Endodermal cell (in vitro differentiated cells): ENCODE measurements around the gene ENTPD2. TPM values are rescaled to one million over a fixed set of nuclear protein-coding genes. Genes with fewer than 3 reads are reported as not detected.
A peak's percentile ranks its signal among the peaks of the same experiment; 100 is the strongest.

Source experiments
- DNase-seq: peaks from one replicate; pipeline ENCODE4 v3.0.0-alpha.2; 2017
- H3K27ac ChIP-seq: 2 replicates; pipeline ENCODE4 v1.5.1; 2013; ENCODE audit warnings: mild to moderate bottlenecking, low read depth, low read length, moderate library complexity
- H3K27me3 ChIP-seq: 2 replicates; pipeline ENCODE4 v1.6.1; 2013; ENCODE audit warnings: mild to moderate bottlenecking, low read length, moderate library complexity; ENCODE audit not compliant: insufficient read depth, control insufficient read depth, poor library complexity, severe bottlenecking
- H3K36me3 ChIP-seq: 2 replicates; pipeline ENCODE4 v1.7.0; 2013; ENCODE audit warnings: mild to moderate bottlenecking, low read length, moderate library complexity; ENCODE audit not compliant: control insufficient read depth, insufficient read depth
- H3K4me1 ChIP-seq: one replicate; pipeline ENCODE4 v1.7.0; 2013; ENCODE audit warnings: low read length; ENCODE audit not compliant: control insufficient read depth, insufficient read depth
- H3K4me3 ChIP-seq: 2 replicates; pipeline ENCODE4 v1.5.1; 2013; ENCODE audit warnings: mild to moderate bottlenecking, low read length, moderate library complexity
- H3K9ac ChIP-seq: 2 replicates; pipeline ENCODE4 v1.6.1; 2013; ENCODE audit warnings: mild to moderate bottlenecking, low read length, moderate library complexity; ENCODE audit not compliant: poor library complexity, severe bottlenecking; ENCODE audit errors: extremely low read depth
- H3K9me3 ChIP-seq: 2 replicates; pipeline ENCODE4 v1.6.1; 2013; ENCODE audit warnings: mild to moderate bottlenecking, low read length, moderate library complexity; ENCODE audit not compliant: control insufficient read depth
- H3K27ac Mint-ChIP-seq: 2 replicates; pipeline ENCODE4 v1.8.0; 2020; ENCODE audit warnings: mixed read lengths
- H3K27me3 Mint-ChIP-seq: 2 replicates; pipeline ENCODE4 v1.8.0; 2021; ENCODE audit warnings: mild to moderate bottlenecking, mixed read lengths; ENCODE audit not compliant: insufficient read depth
- H3K36me3 Mint-ChIP-seq: 2 replicates; pipeline ENCODE4 v1.8.0; 2020; ENCODE audit warnings: low read depth, mixed read lengths
- H3K4me1 Mint-ChIP-seq: 2 replicates; pipeline ENCODE4 v1.8.0; 2020; ENCODE audit warnings: mixed read lengths
- H3K4me3 Mint-ChIP-seq: 2 replicates; pipeline ENCODE4 v1.8.0; 2020; ENCODE audit warnings: mild to moderate bottlenecking, moderate library complexity, mixed read lengths
- H3K9me3 Mint-ChIP-seq: 2 replicates; pipeline ENCODE4 v1.8.0; 2020; ENCODE audit warnings: mild to moderate bottlenecking, mixed read lengths
- WGBS, 2 experiments: methylation state at CpG; one replicate each; pipeline versions ENCODE4 v1.1.5 to v1.1.7; 2013; ENCODE audit warnings: missing lambda C conversion rate in 2 of 2, mixed read lengths in 1 of 2; ENCODE audit not compliant: insufficient coverage in 1 of 2, insufficient read length in 1 of 2; 5-methylcytosine and 5-hydroxymethylcytosine counted together
- total RNA-seq, 2 donors: library from RNA; stranded (reverse); fragmentation: NEBNext Ultra II Directional in 1 of 2; extraction: Animal tissue kit (Norgen Biotek cat#: 25700) in 1 of 2; gene quantifications; 2 replicates in 1 of 2; 3 replicates in 1 of 2; pipeline ENCODE4 v1.2.1, GENCODE V29; 2021
- TF ChIP-seq, protein P1 (sequence below): fragments of 200-600 bp; sonication (generic); conservative IDR thresholded peaks from 2 replicates; pipeline ENCODE4 v1.5.0; 2021; ENCODE audit warnings: antibody characterized with exemption, mild to moderate bottlenecking

ENTPD2 gene
- total RNA-seq, 2 donors from 2014 or later, result 1.2 to 2.4 TPM

DNA sequence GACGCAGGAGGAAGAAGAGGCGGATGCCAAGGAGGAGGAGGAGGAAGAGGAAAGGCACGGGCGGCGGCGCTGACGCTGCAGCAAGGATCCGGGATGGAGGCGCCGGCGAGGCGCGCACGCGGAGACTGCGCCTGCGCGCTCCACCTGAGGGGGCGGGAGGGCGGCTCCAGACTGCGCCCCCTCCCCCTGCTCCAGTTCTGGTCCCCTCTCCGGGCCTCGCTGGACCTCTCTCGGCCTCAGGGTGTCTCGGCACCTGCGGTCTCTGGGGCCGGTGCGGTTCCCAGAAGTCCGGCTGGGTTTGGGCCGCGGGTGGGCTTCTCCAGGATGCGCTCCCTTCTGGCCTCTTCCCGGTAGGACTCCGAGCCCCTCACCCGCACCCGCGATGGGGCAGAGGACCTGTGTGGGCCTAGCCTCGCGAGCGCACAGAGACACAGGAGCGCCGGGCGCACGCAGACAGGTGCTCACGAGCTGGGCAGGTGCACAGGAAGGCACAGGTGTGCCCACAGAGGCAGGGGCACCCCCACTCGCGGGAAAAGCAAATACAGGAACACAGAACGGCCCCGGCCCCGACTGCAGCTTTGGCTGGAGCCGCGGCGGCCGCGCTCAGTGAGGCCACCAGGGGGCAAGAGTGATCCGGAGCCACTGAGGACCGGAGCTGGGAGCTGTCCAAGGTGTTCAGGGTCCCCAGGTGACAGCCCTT, 7.6 kb downstream of the ENTPD2 start, which contains the start of gene NPDC1:
TSS of gene NPDC1 (minus strand) at position 90 of the 700 bp plus-strand sequence. CDS start 188 bp downstream, outside the sequence.
- no peaks in the 10 kb centered on the region for H3K9me3 Mint-ChIP-seq
- Histone ChIP-seq H3K27ac (no peak within 1 kb of the TSS), H3K4me3 (peak within 1 kb of the TSS; percentile 81), H3K27me3 (peaks cover 57% of the 10 kb centered on the region), H3K36me3 (no peaks in the 10 kb centered on the region), H3K9ac (no peak within 1 kb of the TSS), H3K4me1 (peaks cover 6% of the 10 kb centered on the region), H3K9me3 (no peaks in the 10 kb centered on the region)
- 0% methylated on average over 50 to 57 of the region's 57 CpGs for WGBS, 2 experiments
- TF ChIP-seq, protein P1, sequence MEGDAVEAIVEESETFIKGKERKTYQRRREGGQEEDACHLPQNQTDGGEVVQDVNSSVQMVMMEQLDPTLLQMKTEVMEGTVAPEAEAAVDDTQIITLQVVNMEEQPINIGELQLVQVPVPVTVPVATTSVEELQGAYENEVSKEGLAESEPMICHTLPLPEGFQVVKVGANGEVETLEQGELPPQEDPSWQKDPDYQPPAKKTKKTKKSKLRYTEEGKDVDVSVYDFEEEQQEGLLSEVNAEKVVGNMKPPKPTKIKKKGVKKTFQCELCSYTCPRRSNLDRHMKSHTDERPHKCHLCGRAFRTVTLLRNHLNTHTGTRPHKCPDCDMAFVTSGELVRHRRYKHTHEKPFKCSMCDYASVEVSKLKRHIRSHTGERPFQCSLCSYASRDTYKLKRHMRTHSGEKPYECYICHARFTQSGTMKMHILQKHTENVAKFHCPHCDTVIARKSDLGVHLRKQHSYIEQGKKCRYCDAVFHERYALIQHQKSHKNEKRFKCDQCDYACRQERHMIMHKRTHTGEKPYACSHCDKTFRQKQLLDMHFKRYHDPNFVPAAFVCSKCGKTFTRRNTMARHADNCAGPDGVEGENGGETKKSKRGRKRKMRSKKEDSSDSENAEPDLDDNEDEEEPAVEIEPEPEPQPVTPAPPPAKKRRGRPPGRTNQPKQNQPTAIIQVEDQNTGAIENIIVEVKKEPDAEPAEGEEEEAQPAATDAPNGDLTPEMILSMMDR, result peak; percentile 87
- H3K4me3 Mint-ChIP-seq, result peak within 1 kb of the TSS; percentile 60
- peak; percentile 98 for DNase-seq
- peaks cover 56% of the 10 kb centered on the region for H3K27me3 Mint-ChIP-seq
- no peaks in the 10 kb centered on the region for H3K4me1 Mint-ChIP-seq
- no peaks in the 10 kb centered on the region for H3K36me3 Mint-ChIP-seq
- H3K27ac Mint-ChIP-seq, result no peak within 1 kb of the TSS

DNA sequence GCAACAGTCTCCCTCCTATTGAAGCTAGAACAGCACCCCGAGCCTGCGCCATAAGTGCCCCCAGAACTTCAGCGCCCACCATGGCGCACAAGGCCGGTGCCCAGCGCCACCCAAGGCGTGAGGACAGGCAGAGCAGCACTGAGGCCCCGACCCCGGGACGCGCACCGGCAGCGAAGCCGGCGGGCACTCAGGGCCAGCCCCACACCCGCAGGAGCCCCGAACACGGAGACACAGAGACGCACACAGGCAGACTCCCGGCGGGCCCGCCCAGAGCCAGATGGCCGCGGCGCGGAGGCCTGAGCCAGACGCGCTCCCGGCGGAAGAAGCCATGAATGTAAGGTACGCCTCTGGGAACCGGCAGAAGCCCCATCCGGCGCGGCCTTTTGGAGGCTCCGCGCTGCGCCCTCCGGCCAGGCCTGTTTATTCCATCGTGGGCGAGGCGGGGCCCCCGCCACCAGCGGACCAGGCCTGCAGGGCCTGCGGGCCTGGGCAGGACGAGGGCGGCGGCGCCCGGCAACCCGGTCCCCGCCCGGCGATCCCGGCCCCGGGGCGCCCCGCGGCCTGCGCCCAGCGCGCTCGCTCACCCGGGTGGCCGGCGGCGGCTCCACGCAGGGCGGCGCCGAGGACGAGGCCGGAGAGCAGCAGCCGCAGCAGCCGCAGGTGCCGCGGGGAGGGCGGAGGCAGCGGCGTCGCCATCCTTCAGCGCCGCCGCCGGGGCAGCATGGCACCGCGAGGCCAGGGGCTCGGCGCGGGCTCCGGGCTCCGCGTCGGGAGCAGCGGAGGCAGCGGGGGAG, 8.4 kb downstream of the ENTPD2 start:
- Mint-ChIP-seq H3K9me3 (no peaks in the 10 kb centered on the region), H3K27ac (no peak overlapping the region), H3K27me3 (peaks cover 51% of the 10 kb centered on the region), H3K4me3 (peak overlapping the region; percentile 60), H3K36me3 (no peaks in the 10 kb centered on the region), H3K4me1 (no peaks in the 10 kb centered on the region)
- H3K9ac ChIP-seq, result no peak overlapping the region
- H3K27me3 ChIP-seq, result peaks cover 50% of the 10 kb centered on the region
- DNase-seq, result peak; percentile 80
- H3K4me1 ChIP-seq, result peaks cover 6% of the 10 kb centered on the region
- TF ChIP-seq, protein P1, result no peak
- 3 to 6% methylated on average over 55 to 96 of the region's 96 CpGs for WGBS, 2 experiments
- H3K27ac ChIP-seq, result no peak overlapping the region
- no peaks in the 10 kb centered on the region for H3K9me3 ChIP-seq
- peak overlapping the region; percentile 81 for H3K4me3 ChIP-seq
- no peaks in the 10 kb centered on the region for H3K36me3 ChIP-seq

DNA sequence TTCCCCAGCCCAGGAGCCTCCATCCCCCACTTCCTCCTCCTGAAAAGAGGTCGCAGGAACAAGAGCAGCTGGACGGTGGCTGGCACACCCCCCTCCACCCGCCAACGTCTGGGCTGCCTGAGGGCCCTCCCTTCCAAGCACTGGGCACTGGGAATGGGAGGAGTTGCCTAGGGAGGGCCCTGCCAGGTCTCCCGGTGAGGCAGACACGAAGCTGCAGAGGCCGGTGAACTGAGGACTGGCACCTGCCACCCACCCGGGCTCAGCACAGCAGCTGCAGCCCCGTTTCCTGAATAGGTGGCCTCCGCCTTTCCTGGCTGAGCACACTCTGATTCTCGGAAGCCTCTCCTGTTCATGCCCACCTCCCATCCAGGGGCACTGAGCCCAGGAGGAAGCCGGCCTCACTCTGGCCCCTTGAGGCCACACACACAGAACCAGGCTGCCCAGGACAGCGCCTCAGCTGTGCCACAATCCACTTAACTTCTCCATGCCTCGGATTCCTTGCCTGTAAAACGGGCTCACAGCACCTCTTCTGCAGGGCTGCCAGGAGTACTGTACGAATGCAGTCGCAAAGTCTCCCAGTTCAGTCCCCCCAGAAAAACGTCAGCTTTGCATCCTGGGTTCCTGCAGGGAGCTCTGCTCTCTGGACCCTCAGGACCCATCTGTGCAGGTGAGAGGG, 9.2 kb downstream of the ENTPD2 start:
- H3K9me3 ChIP-seq, result no peaks in the 10 kb centered on the region
- no peak for DNase-seq
- H3K27ac ChIP-seq, result no peak overlapping the region
- Mint-ChIP-seq H3K4me1 (no peaks in the 10 kb centered on the region), H3K9me3 (no peaks in the 10 kb centered on the region), H3K4me3 (peak overlapping the region; percentile 60), H3K27me3 (peaks cover 43% of the 10 kb centered on the region), H3K27ac (no peak overlapping the region), H3K36me3 (no peaks in the 10 kb centered on the region)
- H3K36me3 ChIP-seq, result no peaks in the 10 kb centered on the region
- no peak overlapping the region for H3K9ac ChIP-seq
- peaks cover 41% of the 10 kb centered on the region for H3K27me3 ChIP-seq
- 83 to 84% methylated on average over 14 to 18 of the region's 18 CpGs for WGBS, 2 experiments
- TF ChIP-seq, protein P1, result no peak
- peaks cover 6% of the 10 kb centered on the region for H3K4me1 ChIP-seq
- H3K4me3 ChIP-seq, result peak overlapping the region; percentile 78
